ENCODE data around the gene FRAS1.
A peak's percentile ranks its signal among the peaks of the same experiment; 100 is the strongest.

Gene FRAS1

GRCh38 chr4:78331965-78332364 is 274.8 kb downstream of the FRAS1 start:
- H3K36me3 Mint-ChIP-seq (ENCODE audit: low read depth): peaks cover 47% of the 10 kb centered on the region
- H3K4me1 Mint-ChIP-seq: peaks cover 23% of the 10 kb centered on the region
- no peak for TF ChIP-seq CTCF (IDR thresholded peaks at IDR 0.05)
- no peaks in the 10 kb centered on the region for H3K27me3 Mint-ChIP-seq (ENCODE audit: low read depth, poor library complexity)
- H3K9me3 Mint-ChIP-seq: no peaks in the 10 kb centered on the region
- H3K4me3 Mint-ChIP-seq: no peak overlapping the region
- no peak overlapping the region for H3K27ac Mint-ChIP-seq
- no peak for DNase-seq

DNA sequence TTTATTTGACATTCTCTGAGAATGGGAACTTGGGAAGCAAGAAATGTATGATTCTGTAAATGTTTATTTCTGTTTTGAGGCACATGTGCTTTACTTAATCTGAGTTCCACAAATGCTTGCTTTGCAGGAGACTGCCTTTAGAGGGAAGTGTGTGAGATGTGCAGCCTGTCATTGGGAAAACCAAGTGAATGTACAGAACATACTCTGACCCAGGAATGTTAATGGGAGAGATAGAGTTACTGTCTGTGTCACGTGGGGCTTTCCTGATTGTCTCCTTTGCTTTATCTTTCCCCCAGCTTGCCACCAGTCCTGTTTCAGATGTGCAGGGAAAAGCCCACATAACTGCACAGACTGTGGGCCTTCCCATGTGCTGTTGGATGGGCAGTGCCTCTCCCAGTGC is 275.9 kb downstream of the FRAS1 start:
- Mint-ChIP-seq H3K36me3 (ENCODE audit: low read depth) (peaks cover 49% of the 10 kb centered on the region), H3K4me3 (no peak overlapping the region), H3K4me1 (peaks cover 23% of the 10 kb centered on the region), H3K27ac (peak overlapping the region; percentile 90), H3K9me3 (no peaks in the 10 kb centered on the region), H3K27me3 (ENCODE audit: low read depth, poor library complexity) (no peaks in the 10 kb centered on the region)
- TF ChIP-seq CTCF (IDR thresholded peaks at IDR 0.05): no peak
- no peak for DNase-seq

DNA sequence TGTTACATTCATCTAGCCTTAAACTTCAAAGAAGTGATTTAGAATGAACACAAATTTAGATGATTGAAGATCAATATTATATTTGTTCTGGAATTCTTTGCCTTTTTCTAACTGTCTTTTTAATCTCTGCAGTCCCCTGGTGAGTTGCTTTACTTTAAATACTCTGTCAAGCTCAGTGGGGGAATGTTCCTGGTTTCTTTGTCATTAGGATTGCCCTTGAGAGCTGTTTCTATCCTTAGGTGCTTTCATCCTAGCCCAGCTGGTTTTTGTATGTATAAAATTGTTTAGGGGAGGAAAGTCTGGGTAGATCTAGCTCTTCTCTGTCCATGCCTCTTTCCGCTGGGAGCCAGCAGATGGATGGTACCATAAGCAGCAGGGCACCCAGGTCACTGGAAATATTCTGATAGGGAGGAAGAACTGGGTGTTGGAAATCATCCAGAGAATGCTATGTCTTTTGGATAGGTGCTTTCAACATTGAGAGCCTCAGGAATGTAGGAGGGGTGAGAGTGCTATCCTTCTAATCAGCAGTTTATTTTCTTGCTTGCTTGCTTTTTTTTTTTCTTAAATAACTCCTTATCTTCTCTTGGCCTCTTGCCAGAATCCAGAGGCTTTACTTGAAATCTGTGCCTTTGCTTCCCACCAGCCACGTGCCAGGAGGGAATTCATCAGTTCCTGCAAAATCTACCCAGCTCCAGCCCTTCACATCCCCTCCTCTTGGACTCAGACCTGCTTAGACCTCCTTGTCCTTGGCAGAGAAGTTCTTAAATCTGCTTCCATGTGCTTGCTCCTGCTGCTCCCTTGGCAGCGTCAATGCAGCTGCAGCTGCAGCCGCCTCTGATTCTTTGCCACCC is 279.2 kb downstream of the FRAS1 start:
- no peak for DNase-seq
- Mint-ChIP-seq H3K4me1 (peaks cover 23% of the 10 kb centered on the region), H3K27me3 (ENCODE audit: low read depth, poor library complexity) (no peaks in the 10 kb centered on the region), H3K4me3 (no peak overlapping the region), H3K27ac (no peak overlapping the region), H3K36me3 (ENCODE audit: low read depth) (peaks cover 59% of the 10 kb centered on the region), H3K9me3 (no peaks in the 10 kb centered on the region)
- TF ChIP-seq CTCF (IDR thresholded peaks at IDR 0.05): no peak

- Mint-ChIP-seq H3K27me3 (ENCODE audit: low read depth, poor library complexity) (no peaks in the 10 kb centered on the region), H3K36me3 (ENCODE audit: low read depth) (peaks cover 62% of the 10 kb centered on the region), H3K27ac (no peak overlapping the region), H3K4me3 (no peak overlapping the region), H3K9me3 (no peaks in the 10 kb centered on the region), H3K4me1 (peaks cover 13% of the 10 kb centered on the region)
- no peak for DNase-seq
- TF ChIP-seq CTCF (IDR thresholded peaks at IDR 0.05): no peak
These were observed 280.3 kb downstream of the FRAS1 start for GRCh38 chr4:78337244-78338020.

GRCh38 chr4:78342125-78342524 is 285.0 kb downstream of the FRAS1 start:
- no peak for TF ChIP-seq CTCF (IDR thresholded peaks at IDR 0.05)
- no peak overlapping the region for H3K27ac Mint-ChIP-seq

More at GRCh38 chr4:78342125-78342524, 285.0 kb downstream of the FRAS1 start:
- H3K36me3 Mint-ChIP-seq (ENCODE audit: low read depth): peaks cover 46% of the 10 kb centered on the region
- no peak for DNase-seq
- no peaks in the 10 kb centered on the region for H3K27me3 Mint-ChIP-seq (ENCODE audit: low read depth, poor library complexity)
- no peak overlapping the region for H3K4me3 Mint-ChIP-seq
- peaks cover 7% of the 10 kb centered on the region for H3K4me1 Mint-ChIP-seq
- H3K9me3 Mint-ChIP-seq: no peaks in the 10 kb centered on the region
